GM23248 (cell line): ENCODE measurements around the gene CCDC47. TPM values are rescaled to one million over a fixed set of nuclear protein-coding genes. Genes with fewer than 3 reads are reported as not detected.
A peak's percentile ranks its signal among the peaks of the same experiment; 100 is the strongest.

Source experiments
- DNase-seq: peaks from one replicate; pipeline ENCODE4 v3.0.0-alpha.2; 2015
- H2AFZ ChIP-seq: fragments of 200-600 bp; sonication (generic); 2 replicates; pipeline ENCODE4 v1.6.1; 2016; ENCODE audit warnings: antibody characterized with exemption
- H3F3A ChIP-seq: fragments of 200-600 bp; sonication (generic); 2 replicates; pipeline ENCODE4 v1.6.1; 2016; ENCODE audit warnings: mild to moderate bottlenecking, antibody characterized with exemption, mixed run types; ENCODE audit not compliant: insufficient read depth
- H3K27ac ChIP-seq: fragments of 200-600 bp; sonication (generic); 2 replicates; pipeline ENCODE4 v1.5.1; 2016; ENCODE audit warnings: mild to moderate bottlenecking
- H3K27me3 ChIP-seq: fragments of 200-600 bp; sonication (generic); replicated peaks from 2 replicates; pipeline ENCODE4 v1.6.1; 2016; ENCODE audit warnings: mild to moderate bottlenecking; ENCODE audit not compliant: insufficient read depth
- H3K36me3 ChIP-seq: fragments of 200-600 bp; sonication (generic); 2 replicates; pipeline ENCODE4 v1.6.1; 2016; ENCODE audit warnings: low read depth, mild to moderate bottlenecking
- H3K4me1 ChIP-seq: fragments of 200-600 bp; sonication (generic); 2 replicates; pipeline ENCODE4 v1.6.1; 2016; ENCODE audit warnings: mild to moderate bottlenecking; ENCODE audit not compliant: insufficient read depth
- H3K4me2 ChIP-seq: fragments of 200-600 bp; sonication (generic); one replicate; pipeline ENCODE4 v1.6.1; 2016; ENCODE audit warnings: mild to moderate bottlenecking; ENCODE audit not compliant: unreplicated experiment
- H3K4me3 ChIP-seq: fragments of 200-600 bp; sonication (generic); 2 replicates; pipeline ENCODE4 v1.5.1; 2016; ENCODE audit warnings: mild to moderate bottlenecking
- H3K79me2 ChIP-seq: fragments of 200-600 bp; sonication (generic); 2 replicates; pipeline ENCODE4 v1.6.1; 2016; ENCODE audit warnings: mild to moderate bottlenecking; ENCODE audit not compliant: insufficient read depth
- H3K9ac ChIP-seq: fragments of 200-600 bp; sonication (generic); 2 replicates; pipeline ENCODE4 v1.6.1; 2016; ENCODE audit warnings: mild to moderate bottlenecking
- H3K9me2 ChIP-seq: fragments of 200-600 bp; sonication (generic); 2 replicates; pipeline ENCODE4 v1.6.1; 2016; ENCODE audit warnings: mixed run types, mild to moderate bottlenecking, moderate library complexity; ENCODE audit not compliant: insufficient read depth
- H3K9me3 ChIP-seq: fragments of 200-600 bp; sonication (generic); one replicate; pipeline ENCODE4 v1.6.1; 2017; ENCODE audit warnings: low read depth
- H4K20me1 ChIP-seq: fragments of 200-600 bp; sonication (generic); 2 replicates; pipeline ENCODE4 v1.6.0; 2016; ENCODE audit not compliant: insufficient read depth
- EZH2 ChIP-seq: fragments of 200-600 bp; sonication (generic); IDR thresholded peaks from 2 replicates; pipeline ENCODE4 v1.6.1; 2018; ENCODE audit warnings: antibody characterized with exemption, mild to moderate bottlenecking; ENCODE audit not compliant: insufficient read depth, poor library complexity, severe bottlenecking
- EZH2phosphoT487 ChIP-seq: fragments of 200-600 bp; sonication (generic); IDR thresholded peaks from 2 replicates; pipeline ENCODE4 v1.6.1; 2018; ENCODE audit warnings: antibody characterized with exemption, moderate library complexity, mild to moderate bottlenecking, low read depth; ENCODE audit not compliant: insufficient read depth
- WGBS, 2 experiments: methylation state at CpG; one replicate each; pipeline ENCODE4 v1.1.6; 2015 to 2017; ENCODE audit warnings: low lambda C conversion rate in 2 of 2, low coverage in 1 of 2; ENCODE audit errors: missing lambda C conversion rate in 2 of 2; 5-methylcytosine and 5-hydroxymethylcytosine counted together
- in situ Hi-C: fragments of 300-500 bp; cut with MboI; formaldehyde crosslinking; loops from 2 replicates; pipeline ENCODE4 v1.15.0; 2020
- polyA plus RNA-seq: library from polyadenylated mRNA; unstranded; fragments of >200 nt; fragmentation: Nextera tagmentation; extraction: Ambion mirVana; gene quantifications from 2 replicates; pipeline ENCODE4 v1.2.1, GENCODE V29; 2016
- total RNA-seq: library from RNA; depleted of rRNA; stranded (reverse); fragments of >200 nt; shearing (Covaris generic); gene quantifications from 2 replicates; pipeline ENCODE4 v1.2.3, GENCODE V29; 2014

The CCDC47 gene
- total and polyA plus RNA-seq, 2 experiments from 2014 or later, result 60.5 to 72.2 TPM

GRCh38 chr17:63741408-63742173, 31.8 kb downstream of the CCDC47 start, which contains the start of gene STRADA:
Gene STRADA (minus strand): TSS chr17:63741799. CDS start chr17:63728369, 13,430 bp downstream.
- Histone ChIP-seq H4K20me1 (no peaks in the 10 kb centered on the region), H2AFZ (peak within 1 kb of the TSS; percentile 95), H3K9ac (peak within 1 kb of the TSS; percentile 85), H3F3A (peaks cover 45% of the 10 kb centered on the region), H3K4me1 (peaks cover 6% of the 10 kb centered on the region), H3K36me3 (peaks cover 11% of the 10 kb centered on the region), H3K27ac (peak within 1 kb of the TSS; percentile 70), H3K9me3 (no peaks in the 10 kb centered on the region), H3K4me3 (peak within 1 kb of the TSS; percentile 92), H3K9me2 (no peaks in the 10 kb centered on the region), H3K79me2 (peaks cover 45% of the 10 kb centered on the region), H3K27me3 (no peaks in the 10 kb centered on the region), H3K4me2 (peak within 1 kb of the TSS; percentile 96)
- DNase-seq, result peak; percentile 99
- WGBS, 2 experiments, result 2% methylated on average over 51 of the region's 61 CpGs
- in situ Hi-C loops, result no loop called here
- no peak for TF ChIP-seq EZH2
- TF ChIP-seq EZH2phosphoT487, result no peak

GRCh38 chr17:63741143-63741407, 32.3 kb downstream of the CCDC47 start:
- DNase-seq, result no peak
- Histone ChIP-seq H3K36me3 (peaks cover 7% of the 10 kb centered on the region), H3K79me2 (peaks cover 50% of the 10 kb centered on the region), H3K4me1 (peaks cover 6% of the 10 kb centered on the region), H3K9me2 (no peaks in the 10 kb centered on the region), H3K9ac (peak overlapping the region; percentile 85), H3K4me2 (peak overlapping the region; percentile 96), H2AFZ (peak overlapping the region; percentile 95), H3K9me3 (no peaks in the 10 kb centered on the region), H4K20me1 (no peaks in the 10 kb centered on the region), H3K27me3 (no peaks in the 10 kb centered on the region), H3K27ac (peak overlapping the region; percentile 70), H3K4me3 (peak overlapping the region; percentile 92), H3F3A (peaks cover 43% of the 10 kb centered on the region)
- no peak for TF ChIP-seq EZH2phosphoT487
- no peak for TF ChIP-seq EZH2
- 1% methylated on average over 13 to 14 of the region's 14 CpGs for WGBS, 2 experiments
- in situ Hi-C loops, result no loop called here

- peak overlapping the region; percentile 95 for H2AFZ ChIP-seq
- peak overlapping the region; percentile 96 for H3K4me2 ChIP-seq
- H3K9me3 ChIP-seq, result no peaks in the 10 kb centered on the region
- H3K79me2 ChIP-seq, result peaks cover 53% of the 10 kb centered on the region
- peak overlapping the region; percentile 70 for H3K27ac ChIP-seq
- no peak for TF ChIP-seq EZH2
- no peak for TF ChIP-seq EZH2phosphoT487
- H3K4me1 ChIP-seq, result peaks cover 6% of the 10 kb centered on the region
- H4K20me1 ChIP-seq, result no peaks in the 10 kb centered on the region
- H3F3A ChIP-seq, result peaks cover 39% of the 10 kb centered on the region
- peak overlapping the region; percentile 92 for H3K4me3 ChIP-seq
- peaks cover 2% of the 10 kb centered on the region for H3K36me3 ChIP-seq
- in situ Hi-C loops, result no loop called here
- peak; percentile 40 for DNase-seq
- 35 to 37% methylated on average over 12 of the region's 12 CpGs for WGBS, 2 experiments
- H3K9me2 ChIP-seq, result no peaks in the 10 kb centered on the region
- H3K27me3 ChIP-seq, result no peaks in the 10 kb centered on the region
- peak overlapping the region; percentile 85 for H3K9ac ChIP-seq
Measured at GRCh38 chr17:63740464-63741142, 32.8 kb downstream of the CCDC47 start.

GRCh38 chr17:63735691-63736090, 37.7 kb downstream of the CCDC47 start:
- Histone ChIP-seq H4K20me1 (no peaks in the 10 kb centered on the region), H3F3A (peaks cover 3% of the 10 kb centered on the region; the same call in 1 of the 2 replicates), H3K4me3 (no peak overlapping the region), H3K79me2 (peaks cover 61% of the 10 kb centered on the region), H3K9ac (no peak overlapping the region), H3K4me2 (no peak overlapping the region), H3K9me3 (no peaks in the 10 kb centered on the region), H2AFZ (no peak overlapping the region), H3K9me2 (no peaks in the 10 kb centered on the region), H3K27me3 (no peaks in the 10 kb centered on the region), H3K27ac (no peak overlapping the region), H3K4me1 (peaks cover 6% of the 10 kb centered on the region), H3K36me3 (no peaks in the 10 kb centered on the region)
- in situ Hi-C loops, result no loop called here
- 97 to 99% methylated on average over 8 of the region's 8 CpGs for WGBS, 2 experiments
- no peak for TF ChIP-seq EZH2
- TF ChIP-seq EZH2phosphoT487, result no peak
- no peak for DNase-seq
